BJ (cell line): ENCODE measurements around the gene IL1RAP. TPM values are rescaled to one million over a fixed set of nuclear protein-coding genes. Genes with fewer than 3 reads are reported as not detected.

ENCODE experiments used
- CTCF ChIA-PET: fragments of 350-600 bp; formaldehyde crosslinking; extraction: SDS; loops from one replicate; lab custom pipeline; 2021; ENCODE audit warnings: antibody characterized with exemption, inconsistent platforms; lab: Yijun Ruan, JAX
- POLR2A ChIA-PET: fragments of 300-600 bp; sonication (Branson Sonifier 250); formaldehyde crosslinking; extraction: SDS; loops from one replicate; lab custom pipeline; 2021; ENCODE audit warnings: antibody characterized with exemption; lab: Charles Lee
- DNase-seq: peaks from one replicate; pipeline ENCODE4 v3.0.0-alpha.2; 2011; ENCODE audit warnings: low read depth
- H3K27me3 ChIP-seq: 2 replicates; pipeline ENCODE4 v1.6.0; 2011; ENCODE audit warnings: low read length; ENCODE audit not compliant: control insufficient read depth, insufficient read depth
- H3K36me3 ChIP-seq: 2 replicates; pipeline ENCODE4 v1.5.1; 2011; ENCODE audit warnings: low read length; ENCODE audit not compliant: control insufficient read depth, insufficient read depth
- H3K4me3 ChIP-seq: 2 replicates; pipeline ENCODE4 v1.5.1; 2011; ENCODE audit warnings: low read depth, mild to moderate bottlenecking, control low read depth, low read length
- polyA plus RNA-seq: library from polyadenylated mRNA; depleted of rRNA; stranded (reverse); fragments of >200 nt; gene quantifications from 2 replicates; pipeline ENCODE4 v1.2.3, GENCODE V29; 2011
- TF ChIP-seq, protein P1 (sequence below): IDR thresholded peaks from 2 replicates; pipeline ENCODE4 v1.5.1; 2011; ENCODE audit warnings: low read depth, mild to moderate bottlenecking, control low read depth, inconsistent platforms, low read length, moderate library complexity; ENCODE audit not compliant: insufficient read depth

The IL1RAP gene
- polyA plus RNA-seq, 1 experiment: 8.6 TPM

DNA sequence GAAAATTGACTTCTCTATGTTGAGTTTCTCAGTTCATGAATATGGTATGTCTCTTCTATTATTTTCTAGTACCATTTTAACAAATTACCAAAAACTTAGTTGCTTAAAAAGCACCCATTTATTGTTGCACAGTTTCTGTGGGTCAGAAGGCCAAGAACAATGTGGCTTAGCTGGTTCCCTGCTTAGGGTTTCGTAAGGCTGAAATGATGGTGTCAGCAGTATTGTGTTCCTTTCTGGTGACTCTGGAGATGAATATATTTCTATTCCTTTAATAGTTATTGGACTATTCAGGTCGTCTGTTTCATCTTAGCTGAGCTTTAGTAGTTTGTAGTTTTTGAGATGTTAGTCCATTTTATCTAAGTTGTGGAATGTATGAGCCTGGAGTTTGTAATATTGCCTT is 44.9 kb downstream of the IL1RAP start:
- Histone ChIP-seq H3K36me3 (no peaks in the 10 kb centered on the region), H3K27me3 (no peaks in the 10 kb centered on the region), H3K4me3 (no peak overlapping the region)
- no peak for DNase-seq
- POLR2A ChIA-PET: no interaction called here
- CTCF ChIA-PET: interaction anchor here (0.6 kb wide), 1 partner anchor 1173 kb away, joined by 3 read pairs; no protein-coding TSS in a partner anchor
- TF ChIP-seq, protein P1, sequence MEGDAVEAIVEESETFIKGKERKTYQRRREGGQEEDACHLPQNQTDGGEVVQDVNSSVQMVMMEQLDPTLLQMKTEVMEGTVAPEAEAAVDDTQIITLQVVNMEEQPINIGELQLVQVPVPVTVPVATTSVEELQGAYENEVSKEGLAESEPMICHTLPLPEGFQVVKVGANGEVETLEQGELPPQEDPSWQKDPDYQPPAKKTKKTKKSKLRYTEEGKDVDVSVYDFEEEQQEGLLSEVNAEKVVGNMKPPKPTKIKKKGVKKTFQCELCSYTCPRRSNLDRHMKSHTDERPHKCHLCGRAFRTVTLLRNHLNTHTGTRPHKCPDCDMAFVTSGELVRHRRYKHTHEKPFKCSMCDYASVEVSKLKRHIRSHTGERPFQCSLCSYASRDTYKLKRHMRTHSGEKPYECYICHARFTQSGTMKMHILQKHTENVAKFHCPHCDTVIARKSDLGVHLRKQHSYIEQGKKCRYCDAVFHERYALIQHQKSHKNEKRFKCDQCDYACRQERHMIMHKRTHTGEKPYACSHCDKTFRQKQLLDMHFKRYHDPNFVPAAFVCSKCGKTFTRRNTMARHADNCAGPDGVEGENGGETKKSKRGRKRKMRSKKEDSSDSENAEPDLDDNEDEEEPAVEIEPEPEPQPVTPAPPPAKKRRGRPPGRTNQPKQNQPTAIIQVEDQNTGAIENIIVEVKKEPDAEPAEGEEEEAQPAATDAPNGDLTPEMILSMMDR: no peak

DNA sequence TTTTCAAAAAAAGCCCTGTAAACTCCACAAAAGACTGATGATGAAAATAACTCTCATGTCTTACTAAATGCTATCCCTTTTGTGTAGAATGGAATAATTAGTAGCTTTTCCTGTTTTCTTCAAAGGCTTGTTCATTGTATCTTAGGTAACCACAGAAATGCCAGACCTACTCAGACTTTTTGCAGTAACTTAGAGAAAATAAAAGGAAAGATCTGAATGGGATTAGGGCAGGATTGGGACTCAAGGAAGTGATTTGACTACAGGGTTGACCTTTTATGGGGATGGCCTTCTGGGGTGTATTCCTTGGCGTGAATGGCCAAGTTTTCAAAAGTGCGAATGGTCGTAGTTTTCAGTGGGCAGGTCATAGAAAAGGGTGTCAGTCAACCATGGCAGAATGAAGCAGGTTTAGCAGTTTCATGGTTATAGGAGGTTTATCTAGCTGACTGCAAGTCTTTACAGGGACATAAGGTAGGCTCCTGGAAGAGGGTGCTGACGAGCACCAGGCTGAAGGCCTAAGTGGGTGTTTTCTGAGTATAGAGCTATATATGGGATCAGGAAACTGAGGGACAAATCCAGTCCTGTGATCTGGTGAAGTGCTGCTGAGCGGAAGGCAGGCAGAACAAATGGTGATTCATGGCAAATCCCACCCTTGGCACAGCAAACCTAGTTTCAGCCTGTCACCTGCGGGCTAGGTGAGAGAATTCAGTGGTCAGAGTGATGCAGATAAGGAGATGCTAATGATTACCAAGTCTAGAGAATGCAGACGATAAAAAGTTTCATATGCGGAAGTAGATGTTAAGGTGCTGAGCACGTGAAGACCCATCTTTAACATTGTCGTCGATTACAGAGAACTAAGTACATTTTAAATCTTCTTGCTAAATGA is 46.4 kb downstream of the IL1RAP start:
- TF ChIP-seq, protein P1: no peak
- POLR2A ChIA-PET: no interaction called here

DNA sequence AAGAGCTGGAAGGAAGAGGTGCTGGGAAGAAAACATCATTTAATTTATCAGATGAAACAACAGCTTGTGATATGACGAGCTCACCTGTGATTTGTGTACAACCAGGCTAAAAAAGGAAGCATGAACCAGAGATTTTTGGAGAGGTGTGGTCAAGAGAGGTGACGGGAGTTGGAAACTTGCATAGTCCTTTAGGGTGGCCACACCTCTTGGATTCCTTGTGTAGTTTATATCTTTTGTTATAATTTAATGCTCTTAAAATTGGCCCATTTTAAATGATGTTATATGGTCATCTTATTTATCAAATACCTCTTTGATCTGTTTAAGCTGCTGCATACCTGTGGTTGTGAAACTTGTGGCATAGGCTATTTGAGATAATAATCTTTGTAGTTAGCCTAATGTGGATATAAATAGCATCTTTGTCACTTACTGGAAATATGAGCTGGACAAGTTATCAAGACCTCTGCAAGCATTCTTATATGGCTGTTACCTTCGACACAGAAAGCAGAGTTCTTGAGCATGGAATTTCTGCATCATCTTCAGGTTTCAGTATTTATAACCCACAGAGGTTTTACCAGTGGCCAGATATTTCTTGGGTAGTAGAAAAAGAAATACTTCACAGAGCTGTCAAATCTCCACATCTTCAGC is 49.1 kb downstream of the IL1RAP start:
- TF ChIP-seq, protein P1: no peak
- ChIA-PET CTCF (no interaction called here), POLR2A (no interaction called here)
- Histone ChIP-seq H3K27me3 (no peaks in the 10 kb centered on the region), H3K4me3 (no peak overlapping the region), H3K36me3 (no peaks in the 10 kb centered on the region)
- no peak for DNase-seq

More for the DNA sequence above, 46.4 kb downstream of the IL1RAP start:
- CTCF ChIA-PET: no interaction called here
- no peak for DNase-seq
- H3K36me3 ChIP-seq: no peaks in the 10 kb centered on the region
- H3K4me3 ChIP-seq: no peak overlapping the region
- no peaks in the 10 kb centered on the region for H3K27me3 ChIP-seq

DNA sequence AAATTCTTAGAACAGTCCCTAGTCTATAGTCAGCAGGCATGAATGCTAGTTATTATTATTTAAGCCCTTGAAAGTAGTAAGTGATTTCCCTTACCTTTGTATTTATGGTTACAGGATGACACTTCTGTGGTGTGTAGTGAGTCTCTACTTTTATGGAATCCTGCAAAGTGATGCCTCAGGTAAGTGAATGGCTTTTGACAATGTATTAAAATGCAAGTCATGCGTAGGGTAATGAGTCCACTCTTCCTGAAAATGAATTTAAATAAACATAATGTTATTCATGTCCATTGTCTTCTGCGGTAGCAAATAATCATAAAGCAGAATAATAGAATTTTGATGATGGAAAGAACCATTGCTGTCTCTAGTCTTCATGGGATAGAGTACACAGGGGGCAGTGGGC is 50.3 kb downstream of the IL1RAP start:
- POLR2A ChIA-PET: no interaction called here

More for the DNA sequence above, 50.3 kb downstream of the IL1RAP start:
- TF ChIP-seq, protein P1: no peak
- H3K36me3 ChIP-seq: no peaks in the 10 kb centered on the region
- no peak overlapping the region for H3K4me3 ChIP-seq
- CTCF ChIA-PET: interaction anchor here (1.6 kb wide), 1 partner anchor 13 kb away, joined by 3 read pairs; no protein-coding TSS in a partner anchor
- DNase-seq: no peak
- H3K27me3 ChIP-seq: no peaks in the 10 kb centered on the region
